Measurements from ENCODE around the gene CCT2. TPM values are rescaled to one million over a fixed set of nuclear protein-coding genes. Genes with fewer than 3 reads are reported as not detected.
A peak's percentile ranks its signal among the peaks of the same experiment; 100 is the strongest.

CCT2 gene
- polyA plus RNA-seq (ENCODE audit: insufficient read length in 10 of 10): 100 to 1,000 TPM; 168 to 209 (median 192) TPM
- long read RNA-seq, donor 1, transcript CCT2-201 (16 exons, 2,041 nt): major isoform, 25 of 71 reads
- long read RNA-seq, donor 1, transcript CCT2-211 (2 exons, 567 nt): minor isoform, 5 of 71 reads
- long read RNA-seq, donor 1, partial matches to known transcripts: 37 of 71 reads
- long read RNA-seq, donor 1, other reads (novel, unspliced or antisense): 0 of 71 reads
- long read RNA-seq, donor 2, transcript CCT2-201 (16 exons, 2,041 nt): major isoform, 17 of 55 reads
- long read RNA-seq, donor 2, transcript CCT2-211 (2 exons, 567 nt): minor isoform, 5 of 55 reads
- long read RNA-seq, donor 2, partial matches to known transcripts: 25 of 55 reads
- long read RNA-seq, donor 2, other reads (novel, unspliced or antisense): 0 of 55 reads
- long read RNA-seq, donor 3: 0 reads
- long read RNA-seq, donor 4, transcript CCT2-201 (16 exons, 2,041 nt): major isoform, 19 of 47 reads
- long read RNA-seq, donor 4, partial matches to known transcripts: 20 of 47 reads
- long read RNA-seq, donor 4, other reads (novel, unspliced or antisense): 0 of 47 reads
- long read RNA-seq, donor 5, transcript CCT2-211 (2 exons, 567 nt): minor isoform, 9 of 60 reads
- long read RNA-seq, donor 5, transcript CCT2-201 (16 exons, 2,041 nt): major isoform, 25 of 60 reads
- long read RNA-seq, donor 5, partial matches to known transcripts: 19 of 60 reads
- long read RNA-seq, donor 5, other reads (novel, unspliced or antisense): 0 of 60 reads
- long read RNA-seq, donor 6, transcript CCT2-201 (16 exons, 2,041 nt): major isoform, 34 of 93 reads
- long read RNA-seq, donor 6, transcript CCT2-211 (2 exons, 567 nt): minor isoform, 10 of 93 reads
- long read RNA-seq, donor 6, partial matches to known transcripts: 44 of 93 reads
- long read RNA-seq, donor 6, other reads (novel, unspliced or antisense): 0 of 93 reads
- long read RNA-seq, donor 7, transcript CCT2-211 (2 exons, 567 nt): minor isoform, 6 of 40 reads
- long read RNA-seq, donor 7, transcript CCT2-201 (16 exons, 2,041 nt): major isoform, 18 of 40 reads
- long read RNA-seq, donor 7, partial matches to known transcripts: 14 of 40 reads
- long read RNA-seq, donor 7, other reads (novel, unspliced or antisense): 0 of 40 reads
- long read RNA-seq, donor 8, transcript CCT2-211 (2 exons, 567 nt): minor isoform, 8 of 68 reads
- long read RNA-seq, donor 8, transcript CCT2-201 (16 exons, 2,041 nt): major isoform, 24 of 68 reads
- long read RNA-seq, donor 8, partial matches to known transcripts: 28 of 68 reads
- long read RNA-seq, donor 8, other reads (novel, unspliced or antisense): 0 of 68 reads
- long read RNA-seq, donor 9, partial matches to known transcripts: 0 of 3 reads
- long read RNA-seq, donor 9, other reads (novel, unspliced or antisense): 0 of 3 reads

GRCh38 chr12:69585189-69586062, at the start of gene CCT2:
Gene CCT2 (plus strand): TSS chr12:69585459. CDS start chr12:69585522, 63 bp downstream.
- peak; percentile 96 to 99 (median 98) for DNase-seq

GRCh38 chr12:69540987-69541386, 44.3 kb upstream of the CCT2 start:
- peak in 2 of 3 donors; percentile 6 to 25 for DNase-seq

- no peak for DNase-seq
Measured at GRCh38 chr12:69544087-69544486, 41.2 kb upstream of the CCT2 start.

GRCh38 chr12:69545081-69545480, 40.2 kb upstream of the CCT2 start:
- no peak for DNase-seq

- DNase-seq: no peak
Measured at GRCh38 chr12:69546693-69547438, 38.4 kb upstream of the CCT2 start.

GRCh38 chr12:69548687-69549086, 36.6 kb upstream of the CCT2 start:
- no peak for DNase-seq

GRCh38 chr12:69550569-69551350, 34.5 kb upstream of the CCT2 start:
- no peak for DNase-seq

GRCh38 chr12:69553628-69554248, 31.5 kb upstream of the CCT2 start:
- peak in 2 of 3 donors; percentile 24 to 25 for DNase-seq

GRCh38 chr12:69555461-69555860, 29.8 kb upstream of the CCT2 start:
- DNase-seq: peak in 1 of 3 donors; percentile 92

- DNase-seq: no peak
Measured at GRCh38 chr12:69556383-69556782, 28.9 kb upstream of the CCT2 start.

- DNase-seq: no peak
Measured at GRCh38 chr12:69563166-69563762, 22.0 kb upstream of the CCT2 start.

- no peak for DNase-seq
Measured at GRCh38 chr12:69566603-69567002, 18.7 kb upstream of the CCT2 start.

- peak in 1 of 3 donors; percentile 26 for DNase-seq
Measured at GRCh38 chr12:69569236-69569635, 16.0 kb upstream of the CCT2 start.

- peak in 1 of 3 donors; percentile 30 for DNase-seq
Measured at GRCh38 chr12:69570000-69570516, 15.2 kb upstream of the CCT2 start.

GRCh38 chr12:69570545-69571399, 14.5 kb upstream of the CCT2 start:
- peak; percentile 44 to 66 (median 55) for DNase-seq

GRCh38 chr12:69575346-69575745, 9.9 kb upstream of the CCT2 start:
- DNase-seq: no peak

- no peak for DNase-seq
Measured at GRCh38 chr12:69578283-69578682, 7.0 kb upstream of the CCT2 start.

Measured in muscle of back (tissue), 13 donors.